GM12878 (cell line): ENCODE data around the gene AOAH. TPM values are rescaled to one million over a fixed set of nuclear protein-coding genes. Genes with fewer than 3 reads are reported as not detected.

Experiments
- ATAC-seq: fragments of 200-7000 bp; cut with Tn5 transposase; 3 replicates; pipeline ENCODE4 v1.9.1; 2020; ENCODE audit warnings: mild to moderate bottlenecking, moderate library complexity
- BruUV-seq: library from RNA; stranded (reverse); fragments of 400-500 nt; replicated peaks from 2 replicates; lab custom pipeline; 2021; lab: Mats Ljungman, UMichigan
- CTCF ChIA-PET: fragments of 300-600 bp; sonication (Branson Sonifier 250); formaldehyde crosslinking; extraction: SDS; loops from one replicate; lab custom pipeline; 2021; ENCODE audit warnings: inconsistent platforms; lab: Yijun Ruan, JAX
- POLR2A ChIA-PET: fragments of 350-600 bp; formaldehyde crosslinking; extraction: SDS; loops from one replicate; lab custom pipeline; 2021; ENCODE audit warnings: inconsistent platforms; lab: Charles Lee
- RAD21 ChIA-PET: fragments of 300-600 bp; sonication (Branson Sonifier 250); formaldehyde crosslinking; loops from one replicate; lab custom pipeline; 2023; ENCODE audit warnings: antibody characterized with exemption; ENCODE audit not compliant: unreplicated experiment; lab: Charles Lee
- SMC1A ChIA-PET: fragments of 300-600 bp; sonication (Branson Sonifier 250); formaldehyde crosslinking; loops from one replicate; lab custom pipeline; 2023; ENCODE audit not compliant: unreplicated experiment, uncharacterized antibody; lab: Charles Lee
- DNase-seq: peaks from one replicate; pipeline ENCODE4 v3.0.0-alpha.2; 2011; ENCODE audit warnings: low read depth, low spot score
- FAIRE-seq: peaks from 3 replicates; lab custom pipeline; 2011; peaks lifted over from hg19 to GRCh38; lab: Jason Lieb, UNC
- H2AFZ ChIP-seq: 2 replicates; pipeline ENCODE4 v1.6.0; 2011; ENCODE audit warnings: low read depth, low read length, control low read depth; ENCODE audit not compliant: control insufficient read depth
- H3K27ac ChIP-seq: 2 replicates; pipeline ENCODE4 v1.5.1; 2011; ENCODE audit warnings: control low read depth; ENCODE audit not compliant: control insufficient read depth, insufficient read depth
- H3K27me3 ChIP-seq, 2 experiments: replicated peaks in 1 of 2; 2 replicates each; pipeline versions ENCODE4 v1.6.0 to v1.6.1; 2011; ENCODE audit warnings: low read length in 1 of 2; ENCODE audit not compliant: control insufficient read depth in 2 of 2, insufficient read depth in 2 of 2
- H3K36me3 ChIP-seq, 2 experiments: 2 replicates each; pipeline ENCODE4 v1.5.1; 2011; ENCODE audit warnings: low read length in 1 of 2; ENCODE audit not compliant: control insufficient read depth in 2 of 2, insufficient read depth in 2 of 2
- H3K4me1 ChIP-seq: 2 replicates; pipeline ENCODE4 v1.6.1; 2011; ENCODE audit warnings: mild to moderate bottlenecking, low read length, moderate library complexity, mixed read lengths; ENCODE audit not compliant: control insufficient read depth, insufficient read depth
- H3K4me2 ChIP-seq: 2 replicates; pipeline ENCODE4 v1.6.0; 2011; ENCODE audit warnings: control low read depth; ENCODE audit not compliant: control insufficient read depth, insufficient read depth
- H3K4me3 ChIP-seq: fragments of 200-600 bp; sonication (generic); 2 replicates; pipeline ENCODE4 v1.5.1; 2016
- H3K79me2 ChIP-seq: 2 replicates; pipeline ENCODE4 v1.6.0; 2011; ENCODE audit warnings: low read length; ENCODE audit not compliant: control insufficient read depth, insufficient read depth
- H3K9ac ChIP-seq: 2 replicates; pipeline ENCODE4 v1.8.0; 2011; ENCODE audit warnings: low read length, control low read depth, mixed read lengths; ENCODE audit not compliant: control insufficient read depth, insufficient read depth
- H3K9me3 ChIP-seq: replicated peaks from 3 replicates; pipeline ENCODE4 v1.5.1; 2011; ENCODE audit warnings: mild to moderate bottlenecking, low read length; ENCODE audit not compliant: control insufficient read depth, insufficient read depth
- H4K20me1 ChIP-seq: 2 replicates; pipeline ENCODE4 v1.6.0; 2011; ENCODE audit not compliant: control insufficient read depth, insufficient read depth
- BHLHE40 ChIP-seq, 2 experiments: fragments of 450-650 bp in 1 of 2; IDR thresholded peaks; 2 replicates each; pipeline ENCODE4 v1.6.1; 2011 to 2017; ENCODE audit warnings: low read depth in 2 of 2, borderline replicate concordance in 1 of 2, improper control_type of control experiment in 1 of 2, low read length in 1 of 2, mild to moderate bottlenecking in 1 of 2
- EGR1 ChIP-seq, 2 experiments: IDR thresholded peaks; 1 replicate in 1 of 2; 2 replicates in 1 of 2; pipeline ENCODE4 v1.6.1; 2011 to 2012; ENCODE audit warnings: low read depth in 2 of 2, low read length in 2 of 2, borderline replicate concordance in 1 of 2, mild to moderate bottlenecking in 1 of 2, moderate library complexity in 1 of 2
- SUZ12 ChIP-seq: fragments of 200-600 bp; sonication (generic); IDR thresholded peaks from one replicate; pipeline ENCODE4 v1.6.1; 2018; ENCODE audit warnings: antibody characterized with exemption, mild to moderate bottlenecking; ENCODE audit not compliant: unreplicated experiment
- ZZZ3 ChIP-seq: IDR thresholded peaks from 2 replicates; pipeline ENCODE4 v1.6.1; 2011; ENCODE audit warnings: low read depth; ENCODE audit not compliant: control insufficient read depth, insufficient read length
- WGBS: methylation state at CpG from one replicate; pipeline ENCODE4 v1.1.6; 2016; ENCODE audit warnings: low lambda C conversion rate; ENCODE audit not compliant: insufficient replicate concordance, insufficient coverage; ENCODE audit errors: missing lambda C conversion rate; 5-methylcytosine and 5-hydroxymethylcytosine counted together
- in situ Hi-C: fragments of 300-500 bp; cut with MboI; formaldehyde crosslinking; loops from 9 replicates; pipeline ENCODE4 v1.14.3; 2018; ENCODE audit warnings: mixed read lengths
- intact Hi-C: fragments of 100-400 bp; cut with micrococcal nuclease; formaldehyde crosslinking; loops from one replicate; pipeline ENCODE4 v1.14.2; 2022; ENCODE audit not compliant: unreplicated experiment
- polyA plus RNA-seq, 11 experiments: library from polyadenylated mRNA; depleted of rRNA in 4 of 11; unstranded in 6 of 11; stranded (reverse) in 5 of 11; fragments of >200 nt; fragmentation: Nextera tagmentation in 4 of 11; fragmentation: Illumina TruSeq in 1 of 11; extraction: Ambion mirVana in 4 of 11; extraction: Trizol in 1 of 11; gene quantifications; 1 replicate in 1 of 11; 2 replicates in 10 of 11; pipeline versions ENCODE4 v1.2.1 to v1.2.3, GENCODE V29; 2011 to 2016; ENCODE audit warnings: inconsistent platforms in 2 of 11, missing spikeins in 2 of 11, low read depth in 1 of 11
- total RNA-seq, 4 experiments: library from RNA; depleted of rRNA in 3 of 4; stranded (reverse); fragments of >200 nt in 3 of 4; fragmentation: Illumina TruSeq in 1 of 4; extraction: Trizol in 1 of 4; gene quantifications; 2 replicates each; pipeline versions ENCODE4 v1.2.1 to v1.2.3, GENCODE V29; 2013 to 2021
- TF ChIP-seq, protein P1 (sequence below): fragments of 450-650 bp; formaldehyde crosslinking; IDR thresholded peaks from 2 replicates; pipeline ENCODE4 v1.4.0; 2022; ENCODE audit warnings: mild to moderate bottlenecking, moderate library complexity
- TF ChIP-seq, protein P2 (sequence below): IDR thresholded peaks from 2 replicates; pipeline ENCODE4 v1.6.1; 2012; ENCODE audit warnings: low read length, inconsistent platforms
- TF ChIP-seq, protein P3 (sequence below): fragments of 150-350 bp; IDR thresholded peaks from 2 replicates; pipeline ENCODE4 v1.6.1; 2016; ENCODE audit warnings: low read depth, low read length
- TF ChIP-seq, protein P4 (sequence below): fragments of 450-650 bp; IDR thresholded peaks from 2 replicates; pipeline ENCODE4 v1.6.1; 2017; ENCODE audit warnings: mild to moderate bottlenecking, low read depth, inconsistent platforms; ENCODE audit not compliant: poor library complexity, severe bottlenecking
- TF ChIP-seq, protein P5 (sequence below): IDR thresholded peaks from 2 replicates; pipeline ENCODE4 v1.6.1; 2011; ENCODE audit warnings: mild to moderate bottlenecking, low read depth, low read length, moderate library complexity; ENCODE audit not compliant: insufficient replicate concordance

The AOAH gene
- total and polyA plus RNA-seq, 10 of the 15 experiments (the other 5 are each of a cell fraction or from before 2014, with no cell fraction given) = 0.32 to 2.8 (median 1.4) TPM

DNA sequence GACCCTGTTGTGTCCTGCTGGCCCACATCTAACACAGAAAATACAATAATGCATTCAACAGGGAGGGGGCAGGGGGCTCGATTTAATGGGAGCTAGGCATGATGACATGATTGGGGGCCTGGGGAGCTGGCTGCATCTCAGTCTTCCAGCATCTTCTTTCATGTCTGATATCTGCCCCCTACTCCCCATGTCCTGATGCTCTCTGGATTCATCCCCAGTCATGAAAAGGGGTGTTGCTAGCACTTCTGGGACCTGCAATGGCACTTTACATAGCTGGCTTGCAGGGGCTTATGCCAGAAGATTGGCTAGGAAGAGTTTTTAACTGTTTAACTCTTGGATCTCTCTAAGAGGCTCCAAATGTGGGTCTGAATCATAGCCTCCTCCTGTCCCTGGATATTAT is 94.9 kb downstream of the AOAH start (continued):
- TF ChIP-seq, protein P1, sequence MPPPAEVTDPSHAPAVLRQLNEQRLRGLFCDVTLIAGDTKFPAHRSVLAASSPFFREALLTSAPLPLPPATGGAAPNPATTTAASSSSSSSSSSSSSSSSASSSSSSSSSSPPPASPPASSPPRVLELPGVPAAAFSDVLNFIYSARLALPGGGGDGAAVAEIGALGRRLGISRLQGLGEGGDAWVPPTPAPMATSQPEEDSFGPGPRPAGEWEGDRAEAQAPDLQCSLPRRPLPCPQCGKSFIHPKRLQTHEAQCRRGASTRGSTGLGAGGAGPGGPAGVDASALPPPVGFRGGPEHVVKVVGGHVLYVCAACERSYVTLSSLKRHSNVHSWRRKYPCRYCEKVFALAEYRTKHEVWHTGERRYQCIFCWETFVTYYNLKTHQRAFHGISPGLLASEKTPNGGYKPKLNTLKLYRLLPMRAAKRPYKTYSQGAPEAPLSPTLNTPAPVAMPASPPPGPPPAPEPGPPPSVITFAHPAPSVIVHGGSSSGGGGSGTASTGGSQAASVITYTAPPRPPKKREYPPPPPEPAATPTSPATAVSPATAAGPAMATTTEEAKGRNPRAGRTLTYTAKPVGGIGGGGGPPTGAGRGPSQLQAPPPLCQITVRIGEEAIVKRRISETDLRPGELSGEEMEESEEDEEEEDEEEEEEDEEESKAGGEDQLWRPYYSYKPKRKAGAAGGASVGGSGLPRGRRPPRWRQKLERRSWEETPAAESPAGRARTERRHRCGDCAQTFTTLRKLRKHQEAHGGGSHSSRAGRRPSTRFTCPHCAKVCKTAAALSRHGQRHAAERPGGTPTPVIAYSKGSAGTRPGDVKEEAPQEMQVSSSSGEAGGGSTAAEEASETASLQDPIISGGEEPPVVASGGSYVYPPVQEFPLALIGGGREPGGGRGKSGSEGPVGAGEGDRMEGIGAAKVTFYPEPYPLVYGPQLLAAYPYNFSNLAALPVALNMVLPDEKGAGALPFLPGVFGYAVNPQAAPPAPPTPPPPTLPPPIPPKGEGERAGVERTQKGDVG (CRISPR knock-in tag) = no peak

DNA sequence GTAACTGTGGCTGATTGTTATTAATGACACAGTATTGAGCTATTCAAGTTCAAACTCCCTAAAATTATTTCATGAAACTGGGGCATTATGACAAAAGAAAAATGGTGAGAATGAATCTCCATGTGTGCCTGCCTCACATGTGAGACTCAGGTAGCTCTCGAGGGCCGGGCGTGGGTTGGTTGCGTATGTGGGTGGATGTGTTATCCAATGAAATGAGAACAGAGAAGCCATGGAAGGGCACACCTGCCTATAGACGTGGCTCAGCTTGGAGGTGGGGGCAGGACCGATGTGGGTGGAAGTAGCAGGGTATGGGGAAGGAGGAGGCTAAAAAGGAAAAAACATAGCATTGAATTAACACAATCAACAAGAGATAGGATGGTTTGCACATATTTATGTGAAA is 96.5 kb downstream of the AOAH start:
- H3K36me3 ChIP-seq = no peaks in the 10 kb centered on the region
- no peaks in the 10 kb centered on the region for H4K20me1 ChIP-seq
- no peak overlapping the region for H3K9ac ChIP-seq
- no peak overlapping the region for H3K4me2 ChIP-seq
- no peak for ATAC-seq
- 70% methylated on average over 6 of the region's 6 CpGs for WGBS
- in situ Hi-C loops = no loop called here
- peaks cover 1 to 3% of the 10 kb centered on the region in 2 experiments; a peak in 1 of 4 replicates for H3K27me3 ChIP-seq
- no TSS peak for BruUV-seq
- no peak overlapping the region for H2AFZ ChIP-seq
- intact Hi-C loops = no loop called here
- ChIA-PET RAD21 (interaction anchor here (0.6 kb wide), 1 partner anchor 359 kb away, joined by 3 read pairs; no protein-coding TSS in a partner anchor), CTCF (interaction anchor here (1.2 kb wide), 1 partner anchor 554 kb away, joined by 4 read pairs; no protein-coding TSS in a partner anchor), SMC1A (interaction anchor here (1.7 kb wide), 1 partner anchor 140 kb away, joined by 3 read pairs; no protein-coding TSS in a partner anchor), POLR2A (no interaction called here)
- DNase-seq = no peak
- H3K27ac ChIP-seq = no peak overlapping the region
- no peak for FAIRE-seq
- no peaks in the 10 kb centered on the region for H3K4me1 ChIP-seq
- H3K4me3 ChIP-seq = no peak overlapping the region
- no peaks in the 10 kb centered on the region for H3K9me3 ChIP-seq
- no peaks in the 10 kb centered on the region for H3K79me2 ChIP-seq
- TF ChIP-seq, protein P2, sequence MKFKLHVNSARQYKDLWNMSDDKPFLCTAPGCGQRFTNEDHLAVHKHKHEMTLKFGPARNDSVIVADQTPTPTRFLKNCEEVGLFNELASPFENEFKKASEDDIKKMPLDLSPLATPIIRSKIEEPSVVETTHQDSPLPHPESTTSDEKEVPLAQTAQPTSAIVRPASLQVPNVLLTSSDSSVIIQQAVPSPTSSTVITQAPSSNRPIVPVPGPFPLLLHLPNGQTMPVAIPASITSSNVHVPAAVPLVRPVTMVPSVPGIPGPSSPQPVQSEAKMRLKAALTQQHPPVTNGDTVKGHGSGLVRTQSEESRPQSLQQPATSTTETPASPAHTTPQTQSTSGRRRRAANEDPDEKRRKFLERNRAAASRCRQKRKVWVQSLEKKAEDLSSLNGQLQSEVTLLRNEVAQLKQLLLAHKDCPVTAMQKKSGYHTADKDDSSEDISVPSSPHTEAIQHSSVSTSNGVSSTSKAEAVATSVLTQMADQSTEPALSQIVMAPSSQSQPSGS = no peak
- no peak for TF ChIP-seq SUZ12
- no peak for TF ChIP-seq ZZZ3
- TF ChIP-seq EGR1 (IDR thresholded peaks at IDR 0.05; ENCODE audit: borderline replicate concordance in 1 of 2, low read depth in 2 of 2, low read length in 2 of 2) = no peak
- TF ChIP-seq, protein P3, sequence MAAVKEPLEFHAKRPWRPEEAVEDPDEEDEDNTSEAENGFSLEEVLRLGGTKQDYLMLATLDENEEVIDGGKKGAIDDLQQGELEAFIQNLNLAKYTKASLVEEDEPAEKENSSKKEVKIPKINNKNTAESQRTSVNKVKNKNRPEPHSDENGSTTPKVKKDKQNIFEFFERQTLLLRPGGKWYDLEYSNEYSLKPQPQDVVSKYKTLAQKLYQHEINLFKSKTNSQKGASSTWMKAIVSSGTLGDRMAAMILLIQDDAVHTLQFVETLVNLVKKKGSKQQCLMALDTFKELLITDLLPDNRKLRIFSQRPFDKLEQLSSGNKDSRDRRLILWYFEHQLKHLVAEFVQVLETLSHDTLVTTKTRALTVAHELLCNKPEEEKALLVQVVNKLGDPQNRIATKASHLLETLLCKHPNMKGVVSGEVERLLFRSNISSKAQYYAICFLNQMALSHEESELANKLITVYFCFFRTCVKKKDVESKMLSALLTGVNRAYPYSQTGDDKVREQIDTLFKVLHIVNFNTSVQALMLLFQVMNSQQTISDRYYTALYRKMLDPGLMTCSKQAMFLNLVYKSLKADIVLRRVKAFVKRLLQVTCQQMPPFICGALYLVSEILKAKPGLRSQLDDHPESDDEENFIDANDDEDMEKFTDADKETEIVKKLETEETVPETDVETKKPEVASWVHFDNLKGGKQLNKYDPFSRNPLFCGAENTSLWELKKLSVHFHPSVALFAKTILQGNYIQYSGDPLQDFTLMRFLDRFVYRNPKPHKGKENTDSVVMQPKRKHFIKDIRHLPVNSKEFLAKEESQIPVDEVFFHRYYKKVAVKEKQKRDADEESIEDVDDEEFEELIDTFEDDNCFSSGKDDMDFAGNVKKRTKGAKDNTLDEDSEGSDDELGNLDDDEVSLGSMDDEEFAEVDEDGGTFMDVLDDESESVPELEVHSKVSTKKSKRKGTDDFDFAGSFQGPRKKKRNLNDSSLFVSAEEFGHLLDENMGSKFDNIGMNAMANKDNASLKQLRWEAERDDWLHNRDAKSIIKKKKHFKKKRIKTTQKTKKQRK = no peak
- TF ChIP-seq, protein P4, sequence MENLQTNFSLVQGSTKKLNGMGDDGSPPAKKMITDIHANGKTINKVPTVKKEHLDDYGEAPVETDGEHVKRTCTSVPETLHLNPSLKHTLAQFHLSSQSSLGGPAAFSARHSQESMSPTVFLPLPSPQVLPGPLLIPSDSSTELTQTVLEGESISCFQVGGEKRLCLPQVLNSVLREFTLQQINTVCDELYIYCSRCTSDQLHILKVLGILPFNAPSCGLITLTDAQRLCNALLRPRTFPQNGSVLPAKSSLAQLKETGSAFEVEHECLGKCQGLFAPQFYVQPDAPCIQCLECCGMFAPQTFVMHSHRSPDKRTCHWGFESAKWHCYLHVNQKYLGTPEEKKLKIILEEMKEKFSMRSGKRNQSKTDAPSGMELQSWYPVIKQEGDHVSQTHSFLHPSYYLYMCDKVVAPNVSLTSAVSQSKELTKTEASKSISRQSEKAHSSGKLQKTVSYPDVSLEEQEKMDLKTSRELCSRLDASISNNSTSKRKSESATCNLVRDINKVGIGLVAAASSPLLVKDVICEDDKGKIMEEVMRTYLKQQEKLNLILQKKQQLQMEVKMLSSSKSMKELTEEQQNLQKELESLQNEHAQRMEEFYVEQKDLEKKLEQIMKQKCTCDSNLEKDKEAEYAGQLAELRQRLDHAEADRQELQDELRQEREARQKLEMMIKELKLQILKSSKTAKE = no peak
- TF ChIP-seq, protein P5, sequence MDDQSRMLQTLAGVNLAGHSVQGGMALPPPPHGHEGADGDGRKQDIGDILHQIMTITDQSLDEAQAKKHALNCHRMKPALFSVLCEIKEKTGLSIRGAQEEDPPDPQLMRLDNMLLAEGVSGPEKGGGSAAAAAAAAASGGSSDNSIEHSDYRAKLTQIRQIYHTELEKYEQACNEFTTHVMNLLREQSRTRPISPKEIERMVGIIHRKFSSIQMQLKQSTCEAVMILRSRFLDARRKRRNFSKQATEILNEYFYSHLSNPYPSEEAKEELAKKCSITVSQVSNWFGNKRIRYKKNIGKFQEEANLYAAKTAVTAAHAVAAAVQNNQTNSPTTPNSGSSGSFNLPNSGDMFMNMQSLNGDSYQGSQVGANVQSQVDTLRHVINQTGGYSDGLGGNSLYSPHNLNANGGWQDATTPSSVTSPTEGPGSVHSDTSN = no peak
- no peak for TF ChIP-seq BHLHE40 (IDR thresholded peaks at IDR 0.05; ENCODE audit: borderline replicate concordance in 1 of 2, low read depth in 2 of 2, low read length in 1 of 2)
